ENCODE data around the gene CC2D2B. TPM values are rescaled to one million over a fixed set of nuclear protein-coding genes. Genes with fewer than 3 reads are reported as not detected.

Gene CC2D2B
- total RNA-seq, 1 experiment from 2014 or later = 0.21 TPM

DNA sequence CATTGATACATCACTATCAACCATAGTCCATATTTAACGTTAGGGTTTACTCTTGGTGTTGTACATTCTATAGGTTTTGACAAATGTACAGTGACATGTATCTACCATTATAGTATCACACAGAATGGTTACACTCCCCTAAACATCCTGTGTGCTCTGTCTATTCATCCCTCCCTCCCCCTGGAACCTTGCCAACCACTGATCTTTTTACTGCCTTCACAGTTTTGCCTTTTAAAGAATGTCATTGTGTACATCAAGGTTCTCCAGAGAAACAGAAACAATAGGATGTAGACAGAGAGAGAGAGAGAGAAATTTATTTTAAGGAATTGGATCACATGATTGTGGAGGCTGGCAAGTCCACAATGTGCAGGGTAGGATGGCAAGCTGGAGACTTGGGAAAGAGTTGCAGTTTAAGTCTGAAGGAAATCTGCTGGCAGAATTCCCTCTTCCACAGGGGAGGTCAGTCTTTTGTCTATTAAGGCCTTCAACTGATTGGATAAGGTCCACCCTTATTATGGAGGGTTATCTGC lies 90.5 kb downstream of the CC2D2B start:
- Histone ChIP-seq H3K4me1 (ENCODE audit: control insufficient read depth, insufficient read depth, low read length) (no peaks in the 10 kb centered on the region), H3K27me3 (ENCODE audit: control insufficient read depth, insufficient read depth, low read length) (no peaks in the 10 kb centered on the region), H3K27ac (ENCODE audit: low read length) (no peak overlapping the region), H3K9me3 (ENCODE audit: control insufficient read depth, insufficient read depth, low read depth, low read length) (no peaks in the 10 kb centered on the region), H3K4me3 (ENCODE audit: low read depth in 2 of 2, low read length in 2 of 2) (no peak overlapping the region), H3K36me3 (ENCODE audit: control insufficient read depth, insufficient read depth, low read length) (no peaks in the 10 kb centered on the region)
- in situ Hi-C loops (cut with HindIII; ENCODE audit: low pct_unique_long_range_greater_than_20kb, low sequenced_read_pairs) (no loop called here), intact Hi-C loops (cut with micrococcal nuclease; ENCODE audit: unreplicated experiment) (loop anchor here (5.0 kb wide), 1 partner anchor 814 kb away; no protein-coding TSS in a partner anchor)
- TF ChIP-seq CTCF (IDR thresholded peaks at IDR 0.05) (no peak), TCF7L2 (IDR thresholded peaks at IDR 0.05; ENCODE audit: low read depth, low read length) (no peak), POLR2AphosphoS5 (IDR thresholded peaks at IDR 0.05; ENCODE audit: low read depth, low read length) (no peak), SIN3A (IDR thresholded peaks at IDR 0.05; ENCODE audit: borderline replicate concordance, insufficient read depth, low read depth, low read length) (no peak)
- TF ChIP-seq, protein P1, sequence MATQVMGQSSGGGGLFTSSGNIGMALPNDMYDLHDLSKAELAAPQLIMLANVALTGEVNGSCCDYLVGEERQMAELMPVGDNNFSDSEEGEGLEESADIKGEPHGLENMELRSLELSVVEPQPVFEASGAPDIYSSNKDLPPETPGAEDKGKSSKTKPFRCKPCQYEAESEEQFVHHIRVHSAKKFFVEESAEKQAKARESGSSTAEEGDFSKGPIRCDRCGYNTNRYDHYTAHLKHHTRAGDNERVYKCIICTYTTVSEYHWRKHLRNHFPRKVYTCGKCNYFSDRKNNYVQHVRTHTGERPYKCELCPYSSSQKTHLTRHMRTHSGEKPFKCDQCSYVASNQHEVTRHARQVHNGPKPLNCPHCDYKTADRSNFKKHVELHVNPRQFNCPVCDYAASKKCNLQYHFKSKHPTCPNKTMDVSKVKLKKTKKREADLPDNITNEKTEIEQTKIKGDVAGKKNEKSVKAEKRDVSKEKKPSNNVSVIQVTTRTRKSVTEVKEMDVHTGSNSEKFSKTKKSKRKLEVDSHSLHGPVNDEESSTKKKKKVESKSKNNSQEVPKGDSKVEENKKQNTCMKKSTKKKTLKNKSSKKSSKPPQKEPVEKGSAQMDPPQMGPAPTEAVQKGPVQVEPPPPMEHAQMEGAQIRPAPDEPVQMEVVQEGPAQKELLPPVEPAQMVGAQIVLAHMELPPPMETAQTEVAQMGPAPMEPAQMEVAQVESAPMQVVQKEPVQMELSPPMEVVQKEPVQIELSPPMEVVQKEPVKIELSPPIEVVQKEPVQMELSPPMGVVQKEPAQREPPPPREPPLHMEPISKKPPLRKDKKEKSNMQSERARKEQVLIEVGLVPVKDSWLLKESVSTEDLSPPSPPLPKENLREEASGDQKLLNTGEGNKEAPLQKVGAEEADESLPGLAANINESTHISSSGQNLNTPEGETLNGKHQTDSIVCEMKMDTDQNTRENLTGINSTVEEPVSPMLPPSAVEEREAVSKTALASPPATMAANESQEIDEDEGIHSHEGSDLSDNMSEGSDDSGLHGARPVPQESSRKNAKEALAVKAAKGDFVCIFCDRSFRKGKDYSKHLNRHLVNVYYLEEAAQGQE (IDR thresholded peaks at IDR 0.05; ENCODE audit: insufficient read depth in 1 of 2, low read depth in 2 of 2, low read length in 1 of 2) = no peak
- ChIA-PET POLR2A (no interaction called here), CTCF (no interaction called here)
- ATAC-seq (no peak), DNase-seq (ENCODE audit: low read depth, low spot score) (no peak)
- BruUV-seq (replicated peaks) = no TSS peak

- Histone ChIP-seq H3K27ac (ENCODE audit: low read length) (no peak overlapping the region), H3K4me1 (ENCODE audit: control insufficient read depth, insufficient read depth, low read length) (no peaks in the 10 kb centered on the region), H3K36me3 (ENCODE audit: control insufficient read depth, insufficient read depth, low read length) (no peaks in the 10 kb centered on the region), H3K27me3 (ENCODE audit: control insufficient read depth, insufficient read depth, low read length) (peaks cover 15% of the 10 kb centered on the region), H3K9me3 (ENCODE audit: control insufficient read depth, insufficient read depth, low read depth, low read length) (no peaks in the 10 kb centered on the region), H3K4me3 (ENCODE audit: low read depth in 2 of 2, low read length in 2 of 2) (no peak overlapping the region)
- in situ Hi-C loops (cut with HindIII; ENCODE audit: low pct_unique_long_range_greater_than_20kb, low sequenced_read_pairs) = no loop called here
- CTCF ChIA-PET = no interaction called here
- ATAC-seq = no peak
- intact Hi-C loops (cut with micrococcal nuclease; ENCODE audit: unreplicated experiment) = loop anchor here (10.0 kb wide), 1 partner anchor 121 kb away; the partner anchor contains the start of gene ZNF518A
- POLR2A ChIA-PET = no interaction called here
- TF ChIP-seq POLR2AphosphoS5 (IDR thresholded peaks at IDR 0.05; ENCODE audit: low read depth, low read length) (no peak), SIN3A (IDR thresholded peaks at IDR 0.05; ENCODE audit: borderline replicate concordance, insufficient read depth, low read depth, low read length) (no peak), CTCF (IDR thresholded peaks at IDR 0.05) (no peak), TCF7L2 (IDR thresholded peaks at IDR 0.05; ENCODE audit: low read depth, low read length) (no peak)
- TF ChIP-seq, protein P1 (IDR thresholded peaks at IDR 0.05; ENCODE audit: insufficient read depth in 1 of 2, low read depth in 2 of 2, low read length in 1 of 2) = no peak
- no peak for DNase-seq (ENCODE audit: low read depth, low spot score)
- BruUV-seq (replicated peaks) = no TSS peak
Observed at GRCh38 chr10:96013956-96014355, 106.2 kb downstream of the CC2D2B start.

All from Panc1 (cell line).